Gastrocnemius medialis (tissue), 4 donors: ENCODE measurements around the gene CLEC2L.

Source experiments
- POLR2A ChIP-seq, 2 donors: fragments of 450-650 bp; IDR thresholded peaks; one replicate each; pipeline ENCODE4 v1.6.1; 2017; ENCODE audit warnings: antibody characterized with exemption in 2 of 2, mild to moderate bottlenecking in 2 of 2, moderate library complexity in 2 of 2
- TF ChIP-seq, protein P1 (sequence below), 5 experiments: fragments of 450-650 bp in 3 of 5; fragments of 200-600 bp in 2 of 5; sonication (generic) in 2 of 5; IDR thresholded peaks in 4 of 5; conservative IDR thresholded peaks in 1 of 5; 1 replicate in 4 of 5; 2 replicates in 1 of 5; pipeline ENCODE4 v1.5.1; 2016 to 2019; ENCODE audit warnings: antibody characterized with exemption in 5 of 5, mild to moderate bottlenecking in 3 of 5, moderate library complexity in 3 of 5

DNA sequence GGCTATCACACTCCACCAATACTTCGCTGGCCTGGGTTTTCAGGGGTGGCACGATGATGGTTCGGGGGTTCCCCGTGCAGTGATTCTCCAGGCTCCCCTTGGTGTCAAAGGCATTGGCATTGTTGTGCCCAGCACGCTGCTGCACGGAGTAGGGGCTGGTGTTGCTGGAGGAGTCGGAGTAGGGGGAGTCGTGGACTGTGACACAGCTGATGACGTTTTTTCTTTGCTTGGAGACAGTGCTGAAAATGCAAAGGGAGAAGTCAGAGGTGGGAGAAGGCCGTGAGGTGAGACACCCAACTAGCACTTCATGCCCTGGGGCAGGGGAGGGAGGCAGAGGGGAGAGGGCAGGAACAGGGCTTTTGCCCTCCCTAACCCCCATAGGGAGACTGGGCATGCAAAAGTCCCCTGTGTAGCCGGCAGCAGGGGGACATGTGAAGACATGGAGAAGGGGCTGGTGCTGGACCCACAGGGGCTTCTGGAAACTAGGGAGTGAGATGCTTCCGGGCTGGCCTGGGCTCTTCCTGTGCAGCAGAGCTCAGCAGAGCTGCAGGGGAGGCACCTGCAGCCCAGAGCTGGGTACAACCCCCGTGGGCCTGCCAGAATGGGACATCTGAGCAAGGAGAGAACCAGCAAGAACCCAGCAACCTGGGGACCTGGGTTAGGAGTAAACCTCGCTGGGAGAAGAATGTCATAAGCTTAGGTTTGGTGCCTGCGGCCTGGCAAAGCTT lies 60.5 kb downstream of the CLEC2L start:
- TF ChIP-seq, protein P1, sequence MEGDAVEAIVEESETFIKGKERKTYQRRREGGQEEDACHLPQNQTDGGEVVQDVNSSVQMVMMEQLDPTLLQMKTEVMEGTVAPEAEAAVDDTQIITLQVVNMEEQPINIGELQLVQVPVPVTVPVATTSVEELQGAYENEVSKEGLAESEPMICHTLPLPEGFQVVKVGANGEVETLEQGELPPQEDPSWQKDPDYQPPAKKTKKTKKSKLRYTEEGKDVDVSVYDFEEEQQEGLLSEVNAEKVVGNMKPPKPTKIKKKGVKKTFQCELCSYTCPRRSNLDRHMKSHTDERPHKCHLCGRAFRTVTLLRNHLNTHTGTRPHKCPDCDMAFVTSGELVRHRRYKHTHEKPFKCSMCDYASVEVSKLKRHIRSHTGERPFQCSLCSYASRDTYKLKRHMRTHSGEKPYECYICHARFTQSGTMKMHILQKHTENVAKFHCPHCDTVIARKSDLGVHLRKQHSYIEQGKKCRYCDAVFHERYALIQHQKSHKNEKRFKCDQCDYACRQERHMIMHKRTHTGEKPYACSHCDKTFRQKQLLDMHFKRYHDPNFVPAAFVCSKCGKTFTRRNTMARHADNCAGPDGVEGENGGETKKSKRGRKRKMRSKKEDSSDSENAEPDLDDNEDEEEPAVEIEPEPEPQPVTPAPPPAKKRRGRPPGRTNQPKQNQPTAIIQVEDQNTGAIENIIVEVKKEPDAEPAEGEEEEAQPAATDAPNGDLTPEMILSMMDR (IDR thresholded peaks at IDR 0.05 in 4 of 5, conservative IDR thresholded peaks at IDR 0.05 in 1 of 5): no peak
- no peak for TF ChIP-seq POLR2A (IDR thresholded peaks at IDR 0.05)
